Tibial nerve (tissue), 4 donors: Measurements from ENCODE around the gene HSF4. TPM values are rescaled to one million over a fixed set of nuclear protein-coding genes. Genes with fewer than 3 reads are reported as not detected.

Experiments used
- DNase-seq, 2 donors: peaks; one replicate each; pipeline ENCODE4 v3.0.0-alpha.2; 2019; ENCODE audit warnings: low spot score in 2 of 2
- H3K27ac ChIP-seq, 4 donors: fragments of 200-600 bp; sonication (generic) in 3 of 4; one replicate each; pipeline ENCODE4 v1.5.1; 2017 to 2019; ENCODE audit warnings: mild to moderate bottlenecking in 1 of 4
- H3K27me3 ChIP-seq, 2 donors: fragments of 200-600 bp; sonication (generic) in 1 of 2; one replicate each; pipeline versions ENCODE4 v1.5.1 to v1.6.0; 2017 to 2019
- H3K36me3 ChIP-seq, 3 donors: fragments of 200-600 bp; sonication (generic); one replicate each; pipeline ENCODE4 v1.5.1; 2018 to 2019
- H3K4me1 ChIP-seq, 4 donors: fragments of 200-600 bp; sonication (generic) in 3 of 4; one replicate each; pipeline ENCODE4 v1.5.1; 2017 to 2019
- H3K4me3 ChIP-seq, 4 donors: fragments of 200-600 bp; sonication (generic) in 3 of 4; one replicate each; pipeline ENCODE4 v1.5.1; 2017 to 2019; ENCODE audit warnings: mild to moderate bottlenecking in 1 of 4, moderate library complexity in 1 of 4
- H3K9me3 ChIP-seq, 4 donors: fragments of 200-600 bp; sonication (generic) in 3 of 4; one replicate each; pipeline ENCODE4 v1.5.1; 2017 to 2019
- EP300 ChIP-seq, 2 donors: sonication (generic); formaldehyde crosslinking; IDR thresholded peaks; one replicate each; pipeline ENCODE4 v1.6.1; 2017; ENCODE audit warnings: antibody characterized with exemption in 2 of 2, mild to moderate bottlenecking in 1 of 2
- POLR2A ChIP-seq, 2 donors: fragments of 450-650 bp; IDR thresholded peaks; one replicate each; pipeline ENCODE4 v1.6.1; 2017; ENCODE audit warnings: antibody characterized with exemption in 2 of 2, mild to moderate bottlenecking in 2 of 2, moderate library complexity in 2 of 2
- WGBS, 2 donors: methylation state at CpG; one replicate each; pipeline ENCODE4 v1.1.5; 2018; 5-methylcytosine and 5-hydroxymethylcytosine counted together
- total RNA-seq, 4 donors: library from RNA; depleted of rRNA; stranded (reverse); fragments of >200 nt; gene quantifications; one replicate each; pipeline ENCODE4 v1.1.0, GENCODE V29; 2016
- TF ChIP-seq, protein P1 (sequence below), 5 experiments: fragments of 200-600 bp in 3 of 5; fragments of 450-650 bp in 2 of 5; sonication (generic) in 3 of 5; IDR thresholded peaks; one replicate each; pipeline ENCODE4 v1.5.1; 2016 to 2019; ENCODE audit warnings: antibody characterized with exemption in 5 of 5, mild to moderate bottlenecking in 3 of 5, moderate library complexity in 2 of 5

Gene HSF4
- total RNA-seq, 4 donors from 2014 or later, result 103 to 167 (median 153) TPM

DNA sequence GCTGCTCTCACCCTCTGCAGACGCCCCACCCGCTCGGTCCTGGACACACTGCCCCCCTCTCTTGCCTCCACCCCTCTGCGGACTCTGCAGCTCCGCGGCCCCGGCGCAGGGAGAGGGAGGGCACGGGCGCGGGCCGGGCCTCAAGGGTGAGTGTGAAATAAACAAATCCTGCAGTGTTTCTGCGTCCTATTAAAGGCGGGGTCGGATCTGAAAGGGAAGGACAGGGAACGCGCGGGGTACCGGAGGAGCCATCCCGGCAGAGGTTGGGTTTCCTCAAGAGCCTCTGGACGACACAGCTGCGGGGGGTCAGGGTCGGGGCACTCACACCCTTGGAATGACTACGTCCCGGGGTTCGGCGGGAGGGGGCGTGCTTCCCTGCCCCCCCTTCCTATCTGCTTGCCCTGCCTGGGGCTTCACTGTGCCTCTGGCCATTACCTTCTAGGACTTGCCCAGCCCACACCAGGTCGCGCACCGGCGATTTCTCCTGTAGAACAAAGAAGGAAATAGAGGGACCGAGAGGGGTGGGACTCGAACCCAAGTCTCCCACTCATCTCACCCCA, 466 bp upstream of the HSF4 start:
- H3K9me3 ChIP-seq, result no peaks in the 10 kb centered on the region
- DNase-seq, result no peak
- H3K27me3 ChIP-seq, result peaks cover 0 to 68% of the 10 kb centered on the region in 2 donors
- peaks cover 0 to 74% (median 38%) of the 10 kb centered on the region in 4 donors for H3K4me1 ChIP-seq
- no peak for TF ChIP-seq POLR2A (IDR thresholded peaks at IDR 0.05)
- no peak for TF ChIP-seq EP300 (IDR thresholded peaks at IDR 0.05)
- TF ChIP-seq, protein P1, sequence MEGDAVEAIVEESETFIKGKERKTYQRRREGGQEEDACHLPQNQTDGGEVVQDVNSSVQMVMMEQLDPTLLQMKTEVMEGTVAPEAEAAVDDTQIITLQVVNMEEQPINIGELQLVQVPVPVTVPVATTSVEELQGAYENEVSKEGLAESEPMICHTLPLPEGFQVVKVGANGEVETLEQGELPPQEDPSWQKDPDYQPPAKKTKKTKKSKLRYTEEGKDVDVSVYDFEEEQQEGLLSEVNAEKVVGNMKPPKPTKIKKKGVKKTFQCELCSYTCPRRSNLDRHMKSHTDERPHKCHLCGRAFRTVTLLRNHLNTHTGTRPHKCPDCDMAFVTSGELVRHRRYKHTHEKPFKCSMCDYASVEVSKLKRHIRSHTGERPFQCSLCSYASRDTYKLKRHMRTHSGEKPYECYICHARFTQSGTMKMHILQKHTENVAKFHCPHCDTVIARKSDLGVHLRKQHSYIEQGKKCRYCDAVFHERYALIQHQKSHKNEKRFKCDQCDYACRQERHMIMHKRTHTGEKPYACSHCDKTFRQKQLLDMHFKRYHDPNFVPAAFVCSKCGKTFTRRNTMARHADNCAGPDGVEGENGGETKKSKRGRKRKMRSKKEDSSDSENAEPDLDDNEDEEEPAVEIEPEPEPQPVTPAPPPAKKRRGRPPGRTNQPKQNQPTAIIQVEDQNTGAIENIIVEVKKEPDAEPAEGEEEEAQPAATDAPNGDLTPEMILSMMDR (IDR thresholded peaks at IDR 0.05), result no peak
- no peaks in the 10 kb centered on the region for H3K36me3 ChIP-seq
- peak overlapping the region; percentile 24 to 49 (median 27) for H3K4me3 ChIP-seq
- peak overlapping the region; percentile 56 to 78 (median 60) for H3K27ac ChIP-seq
- WGBS, 2 donors, result 1 to 6% methylated on average over 24 to 27 of the region's 34 CpGs

- TF ChIP-seq EP300 (IDR thresholded peaks at IDR 0.05), result no peak
- no peak for TF ChIP-seq POLR2A (IDR thresholded peaks at IDR 0.05)
- TF ChIP-seq, protein P1 (IDR thresholded peaks at IDR 0.05), result no peak
- Histone ChIP-seq H3K9me3 (no peaks in the 10 kb centered on the region), H3K27me3 (peaks cover 0 to 68% of the 10 kb centered on the region in 2 donors), H3K36me3 (no peaks in the 10 kb centered on the region), H3K4me3 (peak overlapping the region in 3 of 4 donors; percentile 24 to 49 (median 26)), H3K27ac (peak overlapping the region; percentile 19 to 78 (median 64)), H3K4me1 (peaks cover 0 to 78% (median 48%) of the 10 kb centered on the region in 4 donors)
- 23 to 34% methylated on average over 53 to 57 of the region's 85 CpGs for WGBS, 2 donors
- no peak for DNase-seq
Measured at GRCh38 chr16:67165121-67166078, 855 bp downstream of the HSF4 start.

GRCh38 chr16:67166110-67166547, 1.6 kb downstream of the HSF4 start:
- TF ChIP-seq, protein P1 (IDR thresholded peaks at IDR 0.05), result no peak
- no peak for TF ChIP-seq EP300 (IDR thresholded peaks at IDR 0.05)
- no peak for TF ChIP-seq POLR2A (IDR thresholded peaks at IDR 0.05)
- Histone ChIP-seq H3K9me3 (no peaks in the 10 kb centered on the region), H3K27me3 (peaks cover 0 to 66% of the 10 kb centered on the region in 2 donors), H3K4me1 (peaks cover 0 to 78% (median 51%) of the 10 kb centered on the region in 4 donors), H3K36me3 (no peaks in the 10 kb centered on the region), H3K27ac (peak overlapping the region in 1 of 4 donors; percentile 8), H3K4me3 (no peak overlapping the region)
- WGBS, 2 donors, result 32 to 41% methylated on average over 16 to 17 of the region's 18 CpGs
- no peak for DNase-seq

DNA sequence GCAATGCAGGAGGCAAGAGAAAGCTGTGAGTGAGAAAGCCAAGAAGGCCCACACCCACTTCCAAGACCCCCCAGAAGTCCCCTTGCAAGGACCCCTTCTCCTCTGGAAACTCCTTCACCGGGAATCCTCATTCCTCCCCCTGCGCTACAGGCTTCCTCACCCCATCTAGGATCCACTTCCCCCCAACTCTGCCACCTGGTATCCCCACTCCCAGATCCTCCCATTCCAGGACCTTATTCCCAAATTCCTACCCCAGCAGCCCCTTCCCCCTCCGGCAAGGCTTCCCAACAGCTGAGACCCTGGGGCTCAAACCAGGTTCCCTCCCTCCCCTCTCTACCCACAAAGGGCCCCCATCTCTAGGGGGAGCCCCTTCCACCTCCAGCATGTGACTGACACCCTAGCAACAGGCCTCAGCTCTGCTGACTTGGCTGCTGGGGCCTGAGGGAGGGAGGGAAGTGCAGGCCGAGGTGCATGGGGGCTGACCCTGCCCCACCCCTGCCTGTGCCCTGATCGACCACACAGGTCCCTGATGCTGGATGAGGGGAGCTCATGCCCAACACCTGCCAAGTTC, 2.1 kb downstream of the HSF4 start:
- WGBS, 2 donors, result 55 to 75% methylated on average over 5 of the region's 5 CpGs
- no peak for DNase-seq
- H3K27me3 ChIP-seq, result peaks cover 0 to 60% of the 10 kb centered on the region in 2 donors
- H3K27ac ChIP-seq, result peak overlapping the region in 1 of 4 donors; percentile 26
- H3K4me3 ChIP-seq, result no peak overlapping the region
- no peak for TF ChIP-seq EP300 (IDR thresholded peaks at IDR 0.05)
- no peak for TF ChIP-seq POLR2A (IDR thresholded peaks at IDR 0.05)
- TF ChIP-seq, protein P1 (IDR thresholded peaks at IDR 0.05), result no peak
- H3K9me3 ChIP-seq, result no peaks in the 10 kb centered on the region
- H3K36me3 ChIP-seq, result no peaks in the 10 kb centered on the region
- peaks cover 0 to 77% (median 50%) of the 10 kb centered on the region in 4 donors for H3K4me1 ChIP-seq
